Duodenal mucosa (tissue), 2 donors: Measurements from ENCODE around the gene PRAMEF4.
"Not testable (repeated sequence)": the region's sequence is repeated elsewhere in the genome, so short reads cannot be mapped to it uniquely, and the experiment has no call there.

Experiments used
- H3K27ac ChIP-seq: one replicate; pipeline ENCODE4 v1.7.0; 2013; ENCODE audit warnings: low read depth, low read length
- H3K27me3 ChIP-seq, 2 donors: one replicate each; pipeline ENCODE4 v1.7.0; 2013; ENCODE audit warnings: low read length in 2 of 2, control low read depth in 1 of 2; ENCODE audit not compliant: insufficient read depth in 2 of 2, control insufficient read depth in 1 of 2
- H3K36me3 ChIP-seq, 2 donors: one replicate each; pipeline ENCODE4 v1.7.0; 2013; ENCODE audit warnings: low read length in 2 of 2, control low read depth in 1 of 2; ENCODE audit not compliant: insufficient read depth in 2 of 2, control insufficient read depth in 1 of 2
- H3K4me1 ChIP-seq, 2 donors: one replicate each; pipeline ENCODE4 v1.7.0; 2013; ENCODE audit warnings: low read length in 2 of 2, control low read depth in 1 of 2; ENCODE audit not compliant: insufficient read depth in 2 of 2, control insufficient read depth in 1 of 2
- H3K4me3 ChIP-seq, 2 donors: one replicate each; pipeline ENCODE4 v1.7.0; 2013; ENCODE audit warnings: low read length in 2 of 2, low read depth in 1 of 2
- H3K9ac ChIP-seq, 2 donors: one replicate each; pipeline ENCODE4 v1.7.0; 2013; ENCODE audit warnings: low read length in 2 of 2, low read depth in 1 of 2
- H3K9me3 ChIP-seq, 2 donors: one replicate each; pipeline ENCODE4 v1.7.0; 2013; ENCODE audit warnings: low read length in 2 of 2, control low read depth in 1 of 2; ENCODE audit not compliant: control insufficient read depth in 1 of 2

The PRAMEF4 gene

DNA sequence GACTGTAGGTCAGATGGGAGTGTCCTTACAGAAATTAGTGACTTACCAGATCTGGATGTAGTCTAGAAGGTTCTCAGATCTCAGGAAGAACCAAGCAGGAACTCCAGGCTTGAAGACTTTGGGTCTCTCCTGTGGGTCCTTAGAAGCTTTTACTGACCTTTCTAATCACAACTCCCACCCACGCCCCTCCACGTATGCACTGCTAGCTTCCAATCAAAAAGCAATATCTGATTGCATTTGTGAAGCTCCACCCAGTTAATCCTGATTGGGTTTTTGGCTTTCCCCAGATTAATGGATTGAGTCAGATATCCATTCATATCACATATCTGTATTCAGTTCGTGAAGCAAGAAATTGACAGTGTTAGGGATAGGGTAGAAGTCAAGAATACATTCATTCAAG lies at the start of gene PRAMEF4:
Gene PRAMEF4, minus strand, starts transcription at position 101 of the 400 bp plus-strand sequence. CDS start 2,807 bp downstream, outside the sequence.
- not testable (repeated sequence) for H3K9ac ChIP-seq, H3K4me1 ChIP-seq, H3K27ac ChIP-seq

DNA sequence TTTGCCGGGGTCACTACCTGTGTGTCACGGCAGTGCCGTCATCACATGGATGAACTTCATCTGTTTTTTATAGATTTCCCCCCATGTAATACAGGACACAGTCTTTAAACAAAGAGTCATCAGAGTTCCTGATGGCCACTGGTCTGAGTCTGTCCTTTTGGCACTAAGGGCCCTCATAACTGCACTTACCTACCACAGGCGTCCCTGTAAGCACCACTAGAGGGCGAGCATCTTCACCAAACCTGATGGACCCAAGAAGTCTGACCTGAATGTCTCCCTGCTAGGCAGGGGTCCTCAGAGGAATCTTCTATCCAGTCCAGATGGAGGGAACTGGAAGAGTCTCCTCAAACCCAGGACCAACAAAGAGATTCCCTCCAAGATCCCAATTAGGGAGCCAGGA lies 38.4 kb upstream of the PRAMEF4 start:
- H3K4me1 ChIP-seq, H3K4me3 ChIP-seq, H3K27me3 ChIP-seq, H3K36me3 ChIP-seq, H3K9me3 ChIP-seq, H3K27ac ChIP-seq, H3K9ac ChIP-seq: not testable (repeated sequence)

More for the DNA sequence above, at the start of gene PRAMEF4:
- H3K9me3 ChIP-seq, H3K36me3 ChIP-seq, H3K27me3 ChIP-seq, H3K4me3 ChIP-seq: not testable (repeated sequence)

DNA sequence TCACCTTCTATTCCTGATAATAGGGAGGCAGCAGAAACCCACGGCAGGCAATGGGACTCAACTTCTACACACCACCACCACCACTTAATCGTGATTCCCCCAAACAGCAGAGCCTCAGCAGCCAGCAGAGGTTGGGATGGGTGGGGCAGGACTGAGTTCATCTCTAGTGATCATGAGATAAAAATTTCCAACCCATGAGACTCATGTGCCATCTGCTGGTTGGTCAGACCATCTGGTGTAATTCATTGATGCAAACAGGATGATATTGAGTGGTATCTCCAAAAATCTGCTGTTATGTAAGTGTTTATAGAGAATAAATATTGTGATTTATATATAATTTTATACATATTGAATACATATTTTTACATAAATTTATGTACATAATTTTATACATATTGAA lies 35.7 kb upstream of the PRAMEF4 start:
- H3K9ac ChIP-seq, H3K27ac ChIP-seq, H3K27me3 ChIP-seq, H3K36me3 ChIP-seq, H3K4me1 ChIP-seq, H3K4me3 ChIP-seq, H3K9me3 ChIP-seq: not testable (repeated sequence)

DNA sequence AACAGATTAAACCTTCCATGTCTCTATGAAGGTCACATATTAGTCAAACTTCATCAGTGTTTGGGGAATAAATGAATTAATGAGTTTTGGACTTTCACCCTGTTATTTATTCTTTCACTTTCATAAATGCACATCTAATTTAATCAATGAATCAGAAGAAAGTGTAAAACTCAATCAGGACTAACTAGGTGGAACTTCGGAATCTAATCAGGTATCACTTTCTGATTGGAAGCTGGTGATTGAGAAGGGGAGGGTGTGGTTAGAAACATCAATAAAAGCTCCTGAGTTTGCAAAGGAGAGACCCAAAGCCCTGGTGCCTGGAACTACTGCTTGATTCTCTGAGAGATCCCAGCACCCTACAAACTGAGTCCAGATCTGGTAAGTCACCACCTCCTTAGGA lies 30.3 kb upstream of the PRAMEF4 start, which contains the start of gene PRAMEF7:
Gene PRAMEF7, plus strand, starts transcription at position 301 of the 400 bp plus-strand sequence. CDS start 1,083 bp downstream, outside the sequence.
- H3K27ac ChIP-seq, H3K27me3 ChIP-seq, H3K9ac ChIP-seq, H3K4me3 ChIP-seq, H3K4me1 ChIP-seq, H3K9me3 ChIP-seq, H3K36me3 ChIP-seq: not testable (repeated sequence)

DNA sequence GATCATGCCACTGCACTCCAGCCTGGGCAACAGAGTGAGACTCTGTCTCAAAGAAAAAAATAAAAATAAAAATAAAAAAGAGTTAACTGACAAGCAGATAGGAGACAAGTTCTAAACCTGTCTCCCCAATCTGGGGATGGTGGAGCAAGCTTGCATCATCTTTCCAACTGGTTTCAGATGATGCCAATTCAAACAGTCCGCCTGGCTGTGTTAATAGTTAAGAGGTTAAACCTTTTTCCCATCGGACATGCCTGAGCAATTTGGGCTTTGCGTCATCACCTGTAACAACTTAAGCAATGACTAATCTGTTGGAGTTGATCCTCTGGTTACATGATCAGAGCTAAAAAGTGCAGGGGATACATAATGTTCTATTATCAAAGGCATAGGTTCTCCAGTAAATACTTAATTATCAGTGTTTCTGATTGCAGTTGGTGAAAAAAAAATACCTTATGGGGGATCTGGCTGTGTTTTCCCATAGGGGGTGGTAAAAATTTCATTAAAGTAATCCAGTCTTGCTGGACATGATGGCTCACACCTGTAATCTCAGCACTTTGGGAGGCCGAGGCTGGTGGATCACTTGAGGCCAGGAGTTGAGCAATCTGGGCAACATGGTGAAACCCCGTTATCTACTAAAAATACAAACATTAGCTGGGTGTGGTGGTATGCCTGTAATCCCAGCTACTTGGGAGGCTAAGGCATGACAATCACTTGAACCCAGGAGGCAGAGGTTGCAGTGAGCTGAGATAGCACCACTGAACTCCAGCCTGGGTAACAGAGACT lies 18.0 kb upstream of the PRAMEF4 start:
- H3K4me1 ChIP-seq, H3K9me3 ChIP-seq, H3K27ac ChIP-seq, H3K9ac ChIP-seq, H3K36me3 ChIP-seq, H3K27me3 ChIP-seq, H3K4me3 ChIP-seq: not testable (repeated sequence)

DNA sequence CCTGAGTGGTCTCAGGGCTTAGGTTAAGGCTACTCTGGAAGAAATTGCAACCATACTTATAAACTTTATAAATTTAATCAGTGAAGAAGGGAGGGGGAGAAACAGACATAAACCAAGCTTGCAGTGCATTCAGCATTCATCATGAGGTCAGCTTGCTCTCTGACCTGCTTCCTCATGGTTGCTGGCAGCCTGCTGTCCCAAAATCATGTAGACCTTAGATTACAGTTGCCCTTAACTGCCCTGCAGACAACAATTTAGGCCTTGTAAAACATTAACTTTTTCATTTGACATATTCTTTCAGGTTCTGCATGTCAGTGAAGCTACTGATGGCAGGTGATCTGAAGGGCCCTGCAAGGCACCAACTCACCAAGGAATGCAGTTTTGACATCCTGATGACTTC lies 13.2 kb upstream of the PRAMEF4 start:
- not testable (repeated sequence) for H3K4me3 ChIP-seq, H3K4me1 ChIP-seq, H3K9ac ChIP-seq, H3K36me3 ChIP-seq, H3K27me3 ChIP-seq, H3K9me3 ChIP-seq, H3K27ac ChIP-seq

DNA sequence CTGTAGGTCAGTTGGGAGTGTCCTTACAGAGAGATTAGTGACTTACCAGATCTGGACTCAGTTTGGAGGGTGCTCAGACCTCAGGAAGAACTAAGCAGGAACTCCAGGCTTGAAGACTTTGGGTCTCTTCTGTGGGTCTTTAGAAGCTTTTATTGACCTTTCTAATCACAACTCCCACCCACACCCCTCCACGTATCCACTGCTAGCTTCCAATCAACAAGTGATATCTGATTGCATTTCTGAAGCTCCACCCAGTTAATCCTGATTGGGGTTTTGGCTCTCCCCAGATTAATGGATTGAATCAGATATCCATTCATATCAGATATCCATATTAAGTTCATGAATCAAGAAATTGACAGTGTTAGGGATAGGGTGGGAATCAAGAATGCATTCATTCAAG lies 12.2 kb upstream of the PRAMEF4 start, which contains the start of gene PRAMEF10:
Gene PRAMEF10, minus strand, starts transcription at position 101 of the 400 bp plus-strand sequence. CDS start 2,423 bp downstream, outside the sequence.
- not testable (repeated sequence) for H3K27me3 ChIP-seq, H3K9ac ChIP-seq, H3K4me3 ChIP-seq, H3K36me3 ChIP-seq, H3K27ac ChIP-seq, H3K9me3 ChIP-seq, H3K4me1 ChIP-seq

DNA sequence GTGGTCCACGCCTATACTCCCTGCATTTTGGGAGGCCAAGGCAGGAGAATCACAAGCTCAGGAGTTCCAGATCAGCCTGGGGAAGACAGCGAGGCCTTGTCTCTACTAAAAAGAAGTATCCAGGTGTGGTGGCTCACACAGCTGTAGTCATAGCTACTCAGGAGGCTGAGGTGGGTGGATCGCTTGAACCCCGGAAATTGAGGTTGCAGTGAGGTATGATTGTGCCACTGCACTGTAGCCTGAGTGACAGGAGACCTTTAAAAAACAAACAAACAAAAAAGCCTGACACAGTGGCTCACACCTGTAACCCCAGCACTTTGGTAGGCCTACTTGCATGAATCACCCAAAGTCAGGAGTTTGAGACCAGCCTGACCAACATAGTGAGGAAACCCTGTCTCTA lies 7.5 kb downstream of the PRAMEF4 start:
- H3K36me3 ChIP-seq, H3K4me3 ChIP-seq, H3K27me3 ChIP-seq, H3K9ac ChIP-seq, H3K9me3 ChIP-seq, H3K27ac ChIP-seq, H3K4me1 ChIP-seq: not testable (repeated sequence)

DNA sequence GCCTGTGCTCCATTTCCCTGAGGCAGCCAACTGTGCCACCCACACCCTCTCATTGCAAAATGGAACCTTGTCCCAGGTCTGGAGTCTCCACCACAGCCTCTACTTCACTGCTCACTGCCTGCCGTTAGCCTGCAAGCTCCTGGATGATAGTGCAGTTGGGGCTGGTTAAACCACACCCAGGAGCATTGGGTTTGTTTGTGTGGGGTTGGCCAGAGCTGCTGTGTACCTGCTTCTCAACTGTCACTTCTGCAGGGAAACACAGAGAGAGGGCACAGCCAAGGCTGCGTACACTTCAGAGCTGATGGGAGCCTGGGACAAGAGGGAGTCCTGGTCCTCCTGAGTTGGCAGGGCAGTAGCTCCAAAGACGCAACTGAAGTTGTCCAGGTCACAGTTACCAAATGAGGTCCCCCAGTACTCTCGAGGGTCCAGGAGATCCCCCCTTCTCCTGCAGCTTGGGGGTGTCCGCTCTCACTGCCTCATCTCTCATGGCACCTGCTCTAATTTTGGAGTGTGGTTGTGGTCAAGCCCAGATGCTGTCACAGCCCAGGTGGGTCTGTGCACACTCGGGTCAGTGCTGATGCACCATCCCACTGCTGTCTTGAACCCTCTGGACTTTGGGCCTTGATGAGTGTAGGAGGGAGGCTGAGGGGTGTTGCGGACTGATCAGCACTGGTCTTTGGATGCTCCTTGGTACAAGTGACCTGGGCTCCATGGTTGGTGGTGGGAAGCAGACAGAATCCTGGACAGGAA lies 22.7 kb downstream of the PRAMEF4 start:
- not testable (repeated sequence) for H3K36me3 ChIP-seq, H3K27ac ChIP-seq, H3K9ac ChIP-seq, H3K4me3 ChIP-seq, H3K27me3 ChIP-seq, H3K4me1 ChIP-seq, H3K9me3 ChIP-seq

DNA sequence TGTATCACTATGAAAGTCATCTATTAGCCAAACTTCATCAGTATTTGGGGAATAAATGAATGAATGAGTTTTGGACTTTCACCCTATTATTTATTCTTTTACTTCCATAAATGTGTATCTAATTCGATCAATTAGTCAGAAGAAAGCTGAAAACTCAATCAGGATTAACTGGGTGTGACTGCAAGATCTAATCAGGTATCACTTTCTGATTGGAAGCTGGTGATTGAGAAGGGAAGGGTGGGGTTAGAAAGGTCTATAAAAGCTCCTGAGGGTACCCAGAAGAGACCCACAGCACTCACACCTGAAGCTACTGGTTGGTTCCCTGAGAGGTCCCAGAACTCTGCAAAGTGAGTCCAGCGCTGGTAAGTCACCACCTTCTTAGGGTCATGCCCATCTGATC lies 29.2 kb downstream of the PRAMEF4 start, which contains the start of gene PRAMEF2:
Gene PRAMEF2, plus strand, starts transcription at position 301 of the 400 bp plus-strand sequence. CDS start 1,924 bp downstream, outside the sequence.
- H3K27me3 ChIP-seq, H3K9ac ChIP-seq, H3K4me3 ChIP-seq, H3K36me3 ChIP-seq, H3K9me3 ChIP-seq, H3K4me1 ChIP-seq, H3K27ac ChIP-seq: not testable (repeated sequence)
